ENCODE data around the gene SMPX. TPM values are rescaled to one million over a fixed set of nuclear protein-coding genes. Genes with fewer than 3 reads are reported as not detected.

SMPX gene
- total RNA-seq, 1 experiment from 2014 or later = not detected

DNA sequence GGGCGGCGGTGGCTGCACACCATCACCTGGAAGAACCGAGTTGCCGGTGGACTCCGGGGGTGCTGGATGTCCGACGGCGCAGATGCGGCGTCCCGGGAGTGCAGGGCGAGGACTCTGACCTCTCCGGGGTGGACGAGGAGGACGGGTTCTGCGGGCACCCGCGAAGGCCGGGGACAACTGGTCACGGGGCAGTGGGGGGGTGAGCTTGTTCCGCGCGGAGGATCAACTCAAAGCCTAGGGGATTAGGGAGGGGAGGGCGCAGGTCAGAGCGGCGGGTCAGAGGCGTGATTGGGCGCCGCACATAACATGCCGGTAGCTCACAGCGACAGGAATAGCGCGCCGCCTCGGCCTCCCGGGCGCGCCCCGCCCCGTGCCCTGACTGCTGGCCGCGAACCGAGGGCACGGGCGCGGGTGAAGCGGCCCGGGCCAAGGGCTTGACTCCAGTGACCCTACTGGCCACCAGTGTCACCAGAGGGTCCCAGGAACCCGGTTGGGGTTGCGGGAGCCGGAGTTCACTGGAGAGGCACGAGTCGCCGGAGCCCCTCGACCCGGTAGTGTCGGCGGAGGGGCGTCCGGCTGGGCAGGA is 99.7 kb downstream of the SMPX start, which contains the start of gene KLHL34:
Gene KLHL34 (minus strand): TSS at position 179 of the 586 bp plus-strand sequence. CDS start 542 bp downstream, outside the sequence.
- TF ChIP-seq, protein P1, sequence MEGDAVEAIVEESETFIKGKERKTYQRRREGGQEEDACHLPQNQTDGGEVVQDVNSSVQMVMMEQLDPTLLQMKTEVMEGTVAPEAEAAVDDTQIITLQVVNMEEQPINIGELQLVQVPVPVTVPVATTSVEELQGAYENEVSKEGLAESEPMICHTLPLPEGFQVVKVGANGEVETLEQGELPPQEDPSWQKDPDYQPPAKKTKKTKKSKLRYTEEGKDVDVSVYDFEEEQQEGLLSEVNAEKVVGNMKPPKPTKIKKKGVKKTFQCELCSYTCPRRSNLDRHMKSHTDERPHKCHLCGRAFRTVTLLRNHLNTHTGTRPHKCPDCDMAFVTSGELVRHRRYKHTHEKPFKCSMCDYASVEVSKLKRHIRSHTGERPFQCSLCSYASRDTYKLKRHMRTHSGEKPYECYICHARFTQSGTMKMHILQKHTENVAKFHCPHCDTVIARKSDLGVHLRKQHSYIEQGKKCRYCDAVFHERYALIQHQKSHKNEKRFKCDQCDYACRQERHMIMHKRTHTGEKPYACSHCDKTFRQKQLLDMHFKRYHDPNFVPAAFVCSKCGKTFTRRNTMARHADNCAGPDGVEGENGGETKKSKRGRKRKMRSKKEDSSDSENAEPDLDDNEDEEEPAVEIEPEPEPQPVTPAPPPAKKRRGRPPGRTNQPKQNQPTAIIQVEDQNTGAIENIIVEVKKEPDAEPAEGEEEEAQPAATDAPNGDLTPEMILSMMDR (IDR thresholded peaks at IDR 0.05; ENCODE audit: unreplicated experiment) = no peak
- ChIA-PET CTCF (no interaction called here), POLR2A (no interaction called here)
- Mint-ChIP-seq H3K4me3 (ENCODE audit: unreplicated experiment) (no peak within 1 kb of the TSS), H3K4me1 (ENCODE audit: insufficient read depth, unreplicated experiment) (no peaks in the 10 kb centered on the region), H3K36me3 (ENCODE audit: insufficient read depth, unreplicated experiment) (no peaks in the 10 kb centered on the region), H3K9me3 (ENCODE audit: unreplicated experiment) (peaks cover 6% of the 10 kb centered on the region), H3K27me3 (ENCODE audit: insufficient read depth, unreplicated experiment) (peaks cover 19% of the 10 kb centered on the region), H3K27ac (ENCODE audit: low read depth, unreplicated experiment) (no peak within 1 kb of the TSS)
- intact Hi-C loops (cut with micrococcal nuclease) = no loop called here
- no TSS peak for BruUV-seq (replicated peaks)
- no peak for DNase-seq (ENCODE audit: unreplicated experiment)

DNA sequence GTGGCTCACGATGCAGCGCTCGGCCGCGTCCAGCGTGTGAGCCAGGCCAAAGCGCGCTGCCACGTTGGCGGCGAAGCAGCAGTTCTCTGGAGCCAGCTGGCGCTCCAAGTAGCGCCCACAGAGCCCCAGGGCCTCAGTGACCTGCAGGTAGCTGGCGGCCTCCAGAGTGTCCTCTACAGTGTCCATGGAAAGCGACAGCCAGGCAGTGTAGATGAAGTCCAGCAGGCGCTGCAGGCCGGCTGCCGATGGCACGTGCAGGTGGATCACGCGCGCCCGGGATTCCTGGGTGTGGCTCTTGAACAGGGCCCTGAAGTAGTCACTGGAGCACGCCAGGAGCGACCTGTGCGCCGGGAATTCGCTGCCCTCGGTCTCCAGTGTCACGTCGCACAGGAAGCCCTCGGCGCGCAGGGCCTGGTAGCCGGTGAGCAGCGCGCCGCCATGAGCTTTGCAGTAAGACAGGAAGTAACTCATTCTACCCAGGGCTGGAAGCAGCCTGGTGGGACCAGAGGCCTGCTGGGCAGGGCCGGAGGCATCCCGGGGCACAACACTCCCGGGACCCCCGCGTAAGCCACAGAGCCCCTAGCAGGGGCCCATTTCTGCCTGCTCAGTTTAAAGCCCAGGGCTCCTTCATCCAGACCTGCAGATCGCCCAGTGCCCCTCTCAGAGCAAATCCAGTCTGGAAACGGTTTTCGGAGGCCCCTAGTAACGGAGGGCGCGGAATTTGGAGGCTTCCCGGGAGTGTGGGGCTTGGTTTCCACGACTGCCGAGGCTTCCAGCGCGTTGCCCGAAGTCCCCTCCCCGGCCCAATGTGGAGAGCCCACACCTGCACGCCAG is 100.4 kb downstream of the SMPX start:
- BruUV-seq (replicated peaks) = no TSS peak
- CTCF ChIA-PET = no interaction called here
- TF ChIP-seq, protein P1 (IDR thresholded peaks at IDR 0.05; ENCODE audit: unreplicated experiment) = no peak

DNA sequence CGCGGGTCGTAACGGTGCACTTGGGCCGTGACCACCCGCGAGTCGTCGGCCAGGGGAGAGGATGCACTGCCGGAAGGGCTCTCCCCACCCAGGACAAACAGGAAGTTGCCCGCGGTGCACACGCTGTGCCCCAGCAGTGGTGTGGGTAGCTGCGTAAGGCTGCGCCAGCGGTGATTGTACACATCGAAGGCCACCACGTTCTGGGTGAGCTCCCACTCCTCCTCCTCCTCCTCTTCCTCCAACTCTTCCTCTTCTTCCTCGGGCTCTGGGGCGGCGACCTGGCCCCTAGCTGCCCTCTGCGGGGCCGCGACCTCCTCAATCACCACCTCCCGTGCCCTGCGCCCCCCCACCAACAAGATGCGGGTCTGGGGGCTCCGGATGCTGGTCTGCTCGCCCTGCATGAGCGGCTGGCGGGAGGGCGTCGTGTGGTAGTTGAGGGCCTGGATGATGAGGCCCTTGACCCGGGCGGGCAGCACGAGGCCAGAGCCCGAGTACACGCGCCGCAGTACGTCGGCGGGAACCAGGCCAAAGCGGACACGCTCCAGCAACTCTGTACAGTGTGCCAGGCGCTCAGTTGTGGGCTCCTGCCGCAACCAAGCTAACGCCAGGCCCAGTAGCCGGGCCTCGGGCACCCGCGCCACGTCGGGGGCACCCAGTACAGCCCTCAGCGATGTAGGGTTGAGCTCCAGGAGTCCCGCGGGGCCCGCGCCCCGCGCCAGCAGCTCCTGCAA is 101.2 kb downstream of the SMPX start:
- H3K27ac Mint-ChIP-seq (ENCODE audit: low read depth, unreplicated experiment) = no peak overlapping the region
- H3K4me3 Mint-ChIP-seq (ENCODE audit: unreplicated experiment) = no peak overlapping the region
- BruUV-seq (replicated peaks) = no TSS peak
- TF ChIP-seq, protein P1 (IDR thresholded peaks at IDR 0.05; ENCODE audit: unreplicated experiment) = no peak
- H3K27me3 Mint-ChIP-seq (ENCODE audit: insufficient read depth, unreplicated experiment) = peaks cover 13% of the 10 kb centered on the region
- peaks cover 6% of the 10 kb centered on the region for H3K9me3 Mint-ChIP-seq (ENCODE audit: unreplicated experiment)
- CTCF ChIA-PET = no interaction called here
- H3K4me1 Mint-ChIP-seq (ENCODE audit: insufficient read depth, unreplicated experiment) = no peaks in the 10 kb centered on the region
- no peak for DNase-seq (ENCODE audit: unreplicated experiment)
- intact Hi-C loops (cut with micrococcal nuclease) = no loop called here
- H3K36me3 Mint-ChIP-seq (ENCODE audit: insufficient read depth, unreplicated experiment) = no peaks in the 10 kb centered on the region
- POLR2A ChIA-PET = no interaction called here

More for the DNA sequence above, 100.4 kb downstream of the SMPX start:
- intact Hi-C loops (cut with micrococcal nuclease) = no loop called here
- no peak overlapping the region for H3K27ac Mint-ChIP-seq (ENCODE audit: low read depth, unreplicated experiment)
- H3K4me1 Mint-ChIP-seq (ENCODE audit: insufficient read depth, unreplicated experiment) = no peaks in the 10 kb centered on the region
- no peak overlapping the region for H3K4me3 Mint-ChIP-seq (ENCODE audit: unreplicated experiment)
- H3K27me3 Mint-ChIP-seq (ENCODE audit: insufficient read depth, unreplicated experiment) = peaks cover 13% of the 10 kb centered on the region
- DNase-seq (ENCODE audit: unreplicated experiment) = no peak
- POLR2A ChIA-PET = no interaction called here
- peaks cover 6% of the 10 kb centered on the region for H3K9me3 Mint-ChIP-seq (ENCODE audit: unreplicated experiment)
- no peaks in the 10 kb centered on the region for H3K36me3 Mint-ChIP-seq (ENCODE audit: insufficient read depth, unreplicated experiment)

Other genes with a start within 250 kb of the SMPX start
- not detected in 2 replicates for gene KLHL34, start 99.8 kb downstream of the SMPX start, total RNA-seq (2022)
- gene MBTPS2, start 81.5 kb upstream of the SMPX start, total RNA-seq (2022) = 21.1 and 21.8 TPM in 2 replicates
- gene YY2, start 97.9 kb upstream of the SMPX start, total RNA-seq (2022) = 2.9 and 3.4 TPM in 2 replicates
- gene SMS, start 182.6 kb upstream of the SMPX start, total RNA-seq (2022) = 160 and 181 TPM in 2 replicates

Data from MCF 10A (cell line).